Activated T-cell treated with anti-CD3 and anti-CD28 coated beads for 1 hour (primary cell): ENCODE data around the gene CFAP20.

Experiments used
- DNase-seq: peaks from one replicate; pipeline ENCODE4 v3.0.0-alpha.2; 2020; ENCODE audit warnings: low read depth

The CFAP20 gene

DNA sequence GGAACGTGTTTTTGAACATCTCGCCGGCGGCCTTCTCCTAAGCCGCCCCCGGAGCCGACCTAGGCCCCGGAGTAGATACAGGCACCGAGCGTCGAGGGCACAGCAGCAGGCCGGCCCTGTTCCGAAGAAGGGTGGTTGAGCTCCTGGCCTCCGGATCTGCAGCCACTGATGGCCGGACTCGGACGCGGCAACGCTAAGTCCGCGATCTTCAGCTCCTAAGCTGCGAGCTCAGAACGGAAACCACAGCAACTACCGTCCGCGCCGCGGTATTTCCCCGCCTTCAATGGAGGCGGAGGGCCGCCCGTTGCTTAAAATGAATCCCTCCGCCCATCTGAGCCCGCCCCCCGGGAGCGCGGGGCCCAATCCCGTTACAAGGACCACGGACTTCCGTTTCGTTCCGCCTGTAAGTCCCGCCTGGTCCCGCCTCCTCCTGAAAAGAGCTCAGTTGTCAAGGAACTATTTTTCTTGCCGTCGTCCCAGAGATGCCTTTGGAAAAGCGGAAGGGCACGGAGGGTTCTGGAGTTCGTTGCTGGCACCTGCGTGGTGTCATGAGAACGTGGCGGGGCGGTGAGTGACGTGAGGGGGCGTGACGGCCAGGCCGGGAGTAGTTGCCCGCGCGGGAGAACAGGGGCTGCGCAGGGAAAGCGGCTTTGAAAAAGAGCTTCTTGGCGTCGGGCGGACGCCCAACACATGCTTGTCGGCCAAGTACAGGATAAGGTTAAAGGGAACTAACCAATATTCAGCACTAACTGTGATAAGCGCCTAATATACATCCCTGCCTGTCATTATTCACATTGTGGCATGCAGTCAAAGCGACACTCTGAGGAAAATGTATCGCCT is at the start of gene CFAP20:
Gene CFAP20, minus strand, starts transcription at position 285 of the 840 bp plus-strand sequence. Its CDS starts 266 bp downstream, at position 19.
- DNase-seq, result peak; percentile 94

DNA sequence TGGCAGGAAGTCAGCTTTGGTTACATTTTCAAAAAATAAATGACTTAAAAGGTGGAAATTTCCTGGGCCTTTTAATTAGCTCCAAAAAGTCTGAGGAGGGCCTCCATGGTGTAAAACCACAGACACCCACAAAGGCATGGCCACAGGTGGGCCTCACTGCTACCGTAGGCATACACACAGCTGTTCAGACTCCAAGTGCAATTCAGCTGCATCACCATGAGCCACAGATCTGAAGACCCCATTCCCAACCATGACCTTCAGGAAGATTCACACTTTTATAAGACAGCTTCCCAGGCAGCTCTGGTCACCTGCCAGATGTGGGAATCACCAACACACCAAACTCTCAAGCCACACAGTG is 48.2 kb upstream of the CFAP20 start:
- DNase-seq, result no peak

DNA sequence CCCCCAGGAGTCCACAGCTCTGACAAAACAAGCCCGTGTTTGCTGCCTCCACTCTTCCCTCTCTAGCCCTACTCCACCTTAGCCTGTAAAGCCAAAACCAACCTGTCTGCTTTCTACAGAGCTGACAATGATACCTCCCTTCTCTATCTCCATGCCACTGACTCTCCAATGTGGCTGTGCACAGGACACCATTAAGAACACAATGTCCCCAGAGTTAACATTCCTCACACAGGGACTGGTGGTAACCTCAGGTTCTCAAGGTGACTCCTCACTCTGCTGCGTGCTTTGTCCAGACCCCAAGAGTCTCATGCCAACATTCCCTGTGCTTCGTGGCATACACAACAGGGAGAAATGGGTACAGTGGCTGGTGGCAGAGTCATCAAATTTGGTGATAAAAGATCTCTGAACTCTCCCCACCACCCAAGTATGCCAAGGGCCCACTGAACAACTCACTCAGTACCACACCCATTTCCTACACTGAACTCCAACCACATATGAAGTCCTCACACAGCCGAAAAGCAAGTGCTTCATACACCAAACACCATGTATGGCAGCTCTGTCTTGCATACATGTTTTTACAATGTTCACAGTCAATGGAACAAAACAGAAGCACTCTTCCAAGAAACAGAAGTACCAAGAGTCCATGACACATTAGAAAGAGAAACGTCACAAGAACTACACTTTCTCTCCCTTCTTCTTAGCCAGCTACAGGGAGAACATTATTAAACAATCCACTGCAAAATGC is 47.6 kb upstream of the CFAP20 start:
- DNase-seq, result no peak

DNA sequence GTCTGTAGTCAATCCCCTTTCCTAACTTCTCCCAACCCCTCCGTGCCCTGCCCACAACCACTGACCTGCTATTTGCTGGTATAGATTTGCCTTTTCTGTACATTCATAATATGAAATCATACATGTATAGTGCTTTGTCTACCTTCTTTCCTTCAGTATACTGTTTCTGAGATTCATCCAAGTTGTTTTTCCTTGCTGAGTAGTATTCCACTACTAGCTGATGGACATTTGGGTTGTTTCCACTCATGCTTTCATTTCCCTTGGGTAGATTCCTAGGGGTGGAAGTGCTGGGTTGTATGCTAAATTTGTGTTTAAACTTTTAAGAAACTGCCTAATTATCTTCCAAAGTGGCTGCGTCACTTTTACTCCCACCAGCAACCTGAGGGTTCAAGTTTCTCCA is 41.0 kb upstream of the CFAP20 start:
- DNase-seq, result no peak

DNA sequence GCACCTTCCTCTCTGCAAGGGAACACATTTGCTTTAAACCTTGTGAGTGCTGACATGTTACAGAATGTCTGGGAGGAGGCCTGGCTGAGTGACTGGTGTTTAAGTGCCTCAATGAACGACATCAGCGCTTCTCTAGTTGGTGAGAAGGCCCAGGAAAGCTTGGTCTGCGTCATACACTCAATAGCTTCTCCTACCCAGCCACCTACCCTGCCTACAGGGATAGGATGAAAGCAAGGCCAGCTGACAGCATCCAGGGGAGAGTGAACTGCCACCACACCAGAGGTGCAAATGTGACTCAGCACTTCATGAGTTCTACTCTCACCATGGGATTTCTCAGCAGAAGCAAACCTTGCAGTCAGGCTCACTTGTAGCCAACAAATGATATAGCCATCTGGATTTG is 31.7 kb upstream of the CFAP20 start:
- DNase-seq, result no peak

DNA sequence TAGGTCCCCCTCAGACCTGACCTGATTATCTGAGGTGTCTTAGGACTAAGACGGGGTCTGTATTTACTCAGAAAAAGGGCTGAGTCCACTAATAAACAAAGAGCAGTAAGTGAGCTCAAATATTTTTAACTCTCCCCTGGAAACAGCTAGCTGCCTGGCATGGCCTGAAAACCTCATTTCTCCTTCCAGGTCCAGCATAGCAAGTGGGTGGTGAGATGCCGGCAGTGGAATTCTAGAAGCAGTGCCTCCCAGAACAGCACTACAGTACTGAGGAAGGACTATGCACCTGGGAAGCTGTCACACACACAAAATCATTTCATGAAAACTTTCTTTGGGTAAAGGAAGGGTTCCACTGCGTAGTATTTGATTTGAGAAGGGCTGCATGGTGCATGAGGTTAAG is 29.5 kb upstream of the CFAP20 start:
- no peak for DNase-seq

DNA sequence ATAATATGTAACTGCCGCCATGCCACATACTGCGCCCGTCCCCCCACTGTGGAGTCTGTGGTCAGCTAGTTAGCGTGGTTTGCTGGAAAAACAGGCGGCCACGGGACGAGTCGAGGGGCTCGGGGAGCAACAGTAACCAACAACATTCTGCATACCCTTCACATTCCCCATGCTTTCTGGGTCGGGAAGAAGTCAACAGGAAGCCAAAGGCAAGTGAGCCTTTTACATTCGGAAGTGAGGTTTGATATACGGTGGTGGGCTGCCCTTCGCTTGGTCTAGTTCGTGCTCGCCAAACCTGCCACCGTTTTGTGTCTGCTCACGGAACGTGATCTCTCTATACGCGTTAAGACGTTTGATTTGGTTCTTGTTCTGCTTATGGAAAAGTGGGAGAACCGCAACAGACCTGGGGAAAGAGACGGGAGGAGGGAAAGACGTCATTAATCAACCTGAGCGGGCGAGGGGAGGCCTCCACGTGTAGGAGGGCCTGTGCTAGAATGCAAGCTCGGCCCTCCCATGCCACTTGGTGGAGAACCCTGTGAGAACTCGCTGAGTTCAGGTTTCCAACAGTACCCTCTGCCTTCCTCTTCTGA is 28.9 kb upstream of the CFAP20 start:
- no peak for DNase-seq

DNA sequence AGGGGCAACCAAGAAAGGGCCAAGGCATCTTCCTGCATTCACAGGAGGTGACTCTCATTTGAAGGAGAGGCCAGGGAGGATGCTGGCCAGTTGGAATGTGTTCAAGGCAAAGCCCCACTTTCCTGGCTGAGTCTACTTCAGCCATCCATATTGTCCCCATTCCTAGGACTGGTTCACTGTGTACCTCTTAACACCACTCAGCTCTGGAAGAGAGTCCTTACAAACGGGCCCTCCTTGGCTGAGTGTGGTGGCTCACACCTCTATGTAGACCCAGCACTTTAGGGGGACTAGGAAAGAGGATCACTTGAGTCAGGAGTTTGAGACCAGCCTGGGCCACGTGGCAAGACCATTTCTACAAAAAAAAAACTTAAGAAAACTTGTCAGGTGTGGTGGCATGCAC is 28.1 kb upstream of the CFAP20 start:
- DNase-seq, result no peak

DNA sequence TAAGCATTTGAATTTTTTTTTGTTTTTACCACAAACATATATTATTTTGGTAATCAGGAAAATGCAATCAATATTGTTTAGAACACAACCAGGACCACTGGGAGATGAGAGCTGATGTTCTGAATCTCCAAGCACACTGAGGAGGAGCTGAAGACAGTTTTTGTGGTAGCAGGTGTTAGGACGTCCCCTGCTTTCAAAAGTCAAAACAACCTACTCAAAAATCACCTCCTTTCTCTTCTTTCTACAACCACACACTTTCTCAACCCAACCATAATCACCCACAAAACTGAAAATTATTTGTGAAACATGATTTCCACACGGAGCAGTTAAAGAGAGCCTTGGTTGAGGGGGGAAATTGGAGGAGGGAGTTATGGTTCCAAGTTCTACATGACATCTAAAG is 26.7 kb upstream of the CFAP20 start:
- DNase-seq, result no peak

DNA sequence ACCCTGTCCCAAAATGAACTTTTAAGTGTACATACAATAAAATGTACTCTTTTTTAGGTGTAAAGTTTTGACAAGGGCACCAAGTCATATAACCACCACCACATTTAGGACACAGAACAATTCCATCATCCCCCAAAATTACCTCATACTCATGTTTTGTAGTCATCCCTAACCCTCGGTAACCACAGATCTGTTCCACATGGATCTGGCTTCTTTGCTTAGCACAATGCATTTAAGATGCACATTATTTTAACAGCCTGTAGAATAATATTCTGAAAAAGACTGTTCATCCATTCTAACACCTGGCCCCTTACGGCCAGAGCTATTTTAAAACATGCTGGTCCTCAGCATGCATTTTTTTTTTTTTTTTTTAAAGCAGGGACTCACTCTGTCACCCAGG is 25.2 kb upstream of the CFAP20 start:
- no peak for DNase-seq

DNA sequence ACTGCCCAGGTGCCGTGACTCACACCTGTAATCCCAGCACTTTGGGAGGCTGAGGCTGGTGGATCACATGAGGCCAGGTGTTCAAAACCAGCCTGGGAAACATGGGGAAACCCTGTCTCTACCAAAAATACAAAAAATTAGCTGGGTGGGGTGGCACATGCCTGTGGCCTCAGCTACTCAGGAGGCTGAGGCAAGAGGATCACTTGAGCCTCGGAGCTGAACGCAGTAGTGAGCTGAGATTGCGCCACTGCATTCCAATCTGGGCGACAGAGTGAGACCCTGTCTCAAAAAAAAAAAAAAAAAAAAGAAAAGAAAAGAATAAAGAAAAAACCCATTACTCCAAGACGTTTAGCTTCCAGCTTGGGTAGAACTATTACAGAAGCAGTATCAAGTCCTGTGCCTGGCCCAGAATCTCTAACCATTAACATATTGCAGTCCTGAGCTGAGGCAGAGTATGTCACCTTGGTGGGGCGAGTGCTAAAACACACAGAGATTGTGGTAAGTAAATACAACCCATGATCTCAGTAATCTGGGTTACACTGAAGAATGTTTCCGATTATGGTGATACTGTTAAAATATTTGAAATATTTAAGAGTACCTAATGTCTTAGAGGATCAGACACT is 23.2 kb upstream of the CFAP20 start:
- no peak for DNase-seq

DNA sequence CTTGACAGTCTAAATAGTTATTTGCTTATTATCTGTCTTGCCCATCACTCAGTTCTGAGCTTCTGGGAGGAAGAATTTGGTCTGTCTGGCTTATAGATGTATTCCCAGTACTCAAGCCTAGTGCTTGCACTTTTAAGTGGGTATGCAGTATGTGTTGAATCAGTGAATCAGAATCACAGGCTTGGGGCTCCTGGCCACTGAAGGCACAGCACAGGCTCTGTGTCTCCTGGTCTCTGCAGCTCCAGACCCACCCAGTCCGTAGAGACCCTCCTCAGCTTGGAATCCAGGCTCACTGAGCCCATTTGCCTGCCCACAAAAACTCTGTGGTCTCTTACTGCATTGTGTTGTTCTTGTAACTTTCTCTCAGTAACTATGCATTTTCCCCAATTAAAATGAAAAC is 19.3 kb upstream of the CFAP20 start:
- no peak for DNase-seq

DNA sequence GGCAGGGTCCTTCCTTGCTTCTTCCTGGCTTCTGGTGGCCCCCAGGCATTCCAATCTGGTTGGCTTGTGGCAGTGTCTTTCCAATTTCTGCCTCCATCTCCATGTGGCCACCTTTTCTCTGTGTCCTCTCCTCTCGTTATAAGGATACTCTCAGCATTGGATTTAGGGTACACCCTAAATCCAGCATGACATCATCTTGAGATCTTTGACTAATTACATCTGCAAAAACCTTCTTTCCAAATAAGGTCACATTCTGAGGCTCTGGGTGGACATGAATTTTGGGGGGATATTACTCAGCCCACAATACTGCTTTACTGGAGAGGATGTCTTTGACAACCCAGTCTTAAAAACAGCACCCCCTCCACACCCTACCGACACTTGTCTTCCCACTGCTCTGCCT is 18.9 kb upstream of the CFAP20 start:
- DNase-seq, result no peak

DNA sequence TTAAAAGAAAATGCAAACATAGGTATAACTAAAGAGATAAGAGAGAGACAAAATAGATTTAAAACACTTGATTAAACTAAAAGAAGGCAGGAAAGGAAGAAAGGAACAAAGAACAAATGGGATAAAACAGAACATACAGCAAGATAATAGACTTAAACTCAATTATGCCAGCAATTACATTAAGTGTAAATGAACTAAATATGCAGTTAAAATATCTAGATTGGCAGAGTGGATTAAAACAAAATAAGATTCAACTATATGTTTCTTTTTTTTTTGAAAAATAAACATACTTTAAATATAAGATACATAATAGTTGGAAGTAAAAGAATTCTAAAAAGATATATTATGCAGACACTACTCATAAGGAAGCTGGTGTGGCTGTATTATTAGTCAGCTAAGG is 9.7 kb upstream of the CFAP20 start:
- no peak for DNase-seq

DNA sequence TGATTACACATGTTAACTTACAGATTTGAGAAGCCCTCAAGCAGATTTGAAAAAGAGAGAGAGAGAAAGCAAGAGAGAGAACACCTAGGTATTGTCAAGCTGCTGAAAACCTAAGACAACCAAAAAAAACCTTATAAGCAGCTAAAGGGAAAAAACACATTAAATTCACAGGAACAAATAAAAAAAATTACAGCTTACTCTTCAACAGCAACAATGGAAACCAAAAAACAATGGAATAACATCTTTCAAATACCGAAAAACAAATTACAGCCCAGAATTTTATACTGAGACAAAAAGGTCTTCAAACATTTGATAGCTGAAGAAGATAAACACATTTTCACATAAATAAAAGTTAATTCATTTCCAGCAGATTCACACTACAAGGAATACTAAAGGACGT is 8.4 kb upstream of the CFAP20 start:
- DNase-seq, result no peak

DNA sequence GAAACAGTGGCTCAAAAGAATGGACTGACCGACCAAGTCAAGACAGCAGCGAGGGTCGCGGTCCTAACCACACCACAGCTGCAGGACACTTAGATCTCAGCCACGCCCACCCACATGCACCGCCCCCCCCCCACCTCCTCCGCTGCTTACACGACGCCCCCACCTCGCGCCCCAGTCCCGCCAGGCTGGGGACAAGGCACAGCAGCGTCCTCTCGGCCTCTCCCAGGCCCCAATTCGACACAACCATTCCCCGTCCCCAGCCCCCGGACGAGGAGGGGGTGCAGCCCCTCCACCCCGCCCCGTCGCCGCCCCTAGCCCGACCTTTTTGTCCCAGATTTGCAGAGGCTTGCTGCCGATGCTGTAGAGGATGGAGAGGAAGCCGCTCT is 477 bp downstream of the CFAP20 start:
- DNase-seq, result no peak

DNA sequence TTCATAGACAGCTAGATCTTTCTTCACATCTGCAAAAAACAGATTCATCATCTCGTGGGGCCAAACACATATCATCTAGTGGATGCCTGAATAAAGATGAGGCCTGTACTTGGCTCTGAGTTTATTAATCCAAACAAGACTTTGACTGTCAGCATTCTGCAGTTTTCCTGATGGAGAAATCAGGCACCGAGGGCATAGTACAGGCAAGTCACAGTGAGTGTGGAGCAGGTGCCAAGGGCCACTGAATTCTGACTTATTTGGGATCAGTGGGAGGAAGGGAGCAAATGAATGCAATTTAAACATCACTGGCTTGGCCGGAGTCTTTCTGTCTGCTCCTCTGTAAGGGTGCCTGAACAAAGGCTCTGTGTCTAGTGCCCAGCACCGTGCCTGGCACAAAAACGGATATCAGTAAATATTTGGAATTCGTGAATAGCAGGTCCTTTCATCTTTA is 975 bp downstream of the CFAP20 start:
- no peak for DNase-seq

DNA sequence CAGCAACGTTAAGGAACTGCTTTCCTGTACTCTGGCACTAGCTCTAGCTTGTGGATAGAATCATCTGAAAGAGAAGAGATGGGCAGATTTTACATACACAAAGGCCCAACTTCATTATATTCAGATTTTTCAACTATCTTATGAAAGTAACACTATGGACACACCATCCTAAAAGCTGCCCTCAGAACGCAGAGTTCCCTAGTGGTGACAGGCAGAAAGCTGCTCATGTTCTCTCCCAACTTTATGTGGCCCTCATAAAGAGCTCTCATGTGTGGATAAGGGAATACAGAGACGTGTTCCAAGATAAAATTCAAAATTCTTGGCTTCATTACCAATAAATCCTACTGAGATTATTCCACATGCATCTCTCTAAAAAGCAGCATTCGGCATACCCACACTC is 1.5 kb downstream of the CFAP20 start:
- DNase-seq, result no peak

DNA sequence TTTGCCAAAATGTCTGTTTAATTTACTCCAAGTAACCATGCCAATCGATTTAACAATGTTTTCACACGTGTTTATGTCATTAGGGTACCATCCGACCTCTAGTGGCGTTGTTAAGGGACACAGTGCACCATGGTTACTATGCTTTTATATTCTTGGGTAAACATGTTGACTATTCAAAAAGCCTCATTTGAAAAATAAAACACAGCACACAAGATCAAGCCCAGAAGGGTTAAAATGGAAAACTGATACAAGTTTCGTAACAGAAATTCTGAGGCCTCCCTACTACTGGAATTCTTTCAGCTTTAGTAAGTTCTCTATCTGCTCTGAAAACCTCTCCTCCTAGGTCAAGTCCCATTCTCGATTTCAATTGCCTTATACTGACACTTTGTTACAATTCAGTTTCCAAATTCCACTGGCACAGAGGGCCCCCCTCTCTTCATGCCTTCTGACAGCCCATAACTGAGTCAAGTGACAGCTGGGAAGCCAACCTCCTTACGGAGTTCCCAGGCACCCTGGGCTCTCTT is 2.1 kb downstream of the CFAP20 start:
- no peak for DNase-seq

DNA sequence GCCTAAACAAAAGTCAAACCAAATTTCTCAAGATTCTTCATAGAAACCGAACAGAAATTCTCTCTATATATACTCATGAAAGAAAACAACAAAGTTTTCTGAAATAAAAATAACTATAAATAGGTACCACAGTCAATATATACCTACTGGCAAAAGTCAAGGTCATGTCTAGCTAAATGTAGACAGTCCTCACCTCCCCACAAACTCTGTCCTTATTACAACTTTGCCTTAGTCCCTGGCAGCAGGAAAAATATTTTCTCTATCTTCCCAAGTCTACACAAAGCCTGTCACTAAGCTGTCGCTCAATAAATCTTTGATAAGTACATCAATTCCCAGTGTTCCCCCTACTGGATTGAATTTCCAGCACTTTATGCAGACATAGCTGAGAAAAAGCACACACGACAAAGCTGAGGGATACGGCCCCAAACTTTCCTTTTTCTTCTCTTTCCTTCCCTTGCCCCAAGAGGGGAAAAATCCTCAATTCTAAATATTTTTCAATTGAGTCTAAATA is 2.7 kb downstream of the CFAP20 start:
- DNase-seq, result no peak

DNA sequence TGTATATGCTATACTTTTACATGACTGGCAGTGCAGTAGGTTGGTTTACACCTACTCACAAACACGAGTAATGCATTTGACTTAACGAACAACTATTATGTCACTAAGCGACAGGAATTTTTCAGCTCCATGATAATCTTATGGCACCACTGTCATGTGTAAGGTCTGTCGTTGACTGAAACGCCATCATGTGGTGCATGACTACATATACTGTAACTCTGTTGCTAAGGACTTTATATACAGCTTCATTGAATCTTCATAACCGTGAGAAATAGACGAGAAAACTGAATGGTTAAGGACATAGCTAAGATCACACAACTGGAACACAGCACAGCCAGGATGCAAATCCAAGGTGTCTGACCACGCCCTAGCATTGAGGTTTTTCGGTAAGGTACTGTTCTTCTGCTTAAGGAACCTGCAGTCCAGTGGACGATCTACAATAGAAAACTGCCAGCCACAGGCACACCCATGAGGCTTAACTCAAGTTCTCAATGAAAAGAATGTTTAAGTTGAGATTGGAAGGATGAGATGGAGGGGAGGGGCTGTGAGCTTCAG is 3.3 kb downstream of the CFAP20 start:
- no peak for DNase-seq

DNA sequence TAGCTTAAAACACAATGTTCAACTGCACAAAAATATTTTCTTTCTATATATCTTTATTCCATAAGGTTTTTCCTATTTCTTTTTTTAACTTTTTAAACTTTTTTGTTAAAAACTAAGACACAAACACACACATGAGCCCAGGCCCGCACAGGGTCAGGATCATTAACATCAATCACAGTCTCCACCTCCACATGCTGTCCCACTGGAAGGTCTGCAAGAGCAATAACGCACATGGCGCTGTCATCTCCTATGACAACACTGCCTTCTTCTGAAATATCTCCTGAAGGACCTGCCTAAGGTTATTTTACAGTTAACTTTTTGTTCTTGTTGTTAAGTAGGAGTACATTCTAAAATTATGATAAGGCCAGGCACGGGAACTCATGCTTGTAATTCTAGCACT is 4.1 kb downstream of the CFAP20 start:
- DNase-seq, result no peak
